IMR-90 (cell line): ENCODE results near the gene DDR1. TPM values are rescaled to one million over a fixed set of nuclear protein-coding genes. Genes with fewer than 3 reads are reported as not detected.

Source experiments
- ATAC-seq: fragments of 200-7000 bp; cut with Tn5 transposase; 2 replicates; pipeline ENCODE4 v1.9.1; 2020; ENCODE audit warnings: low read depth, mild to moderate bottlenecking, moderate library complexity
- BruUV-seq: library from RNA; stranded (reverse); fragments of 400-500 nt; replicated peaks from 2 replicates; lab custom pipeline; 2021; lab: Mats Ljungman, UMichigan
- CTCF ChIA-PET: fragments of 300-600 bp; formaldehyde crosslinking; extraction: SDS; loops from one replicate; lab custom pipeline; 2021; ENCODE audit warnings: antibody characterized with exemption; lab: Yijun Ruan, JAX
- POLR2A ChIA-PET: fragments of 300-600 bp; sonication (Branson Sonifier 250); formaldehyde crosslinking; loops from one replicate; lab custom pipeline; 2022; ENCODE audit warnings: antibody characterized with exemption; ENCODE audit not compliant: unreplicated experiment; lab: Charles Lee
- DNase-seq: peaks from one replicate; pipeline ENCODE4 v3.0.0; 2013
- H2AFZ ChIP-seq: replicated peaks from 2 replicates; pipeline ENCODE3; 2013; ENCODE audit warnings: low read length, mild to moderate bottlenecking; ENCODE audit not compliant: poor library complexity
- H2AK5ac ChIP-seq: 2 replicates; pipeline ENCODE4 v1.6.1; 2013; ENCODE audit warnings: low read depth, low read length, inconsistent platforms
- H2AK9ac ChIP-seq: replicated peaks from 2 replicates; pipeline ENCODE3; 2013; ENCODE audit warnings: mild to moderate bottlenecking, low read depth, low read length, moderate library complexity; ENCODE audit not compliant: poor library complexity
- H2BK120ac ChIP-seq: 2 replicates; pipeline ENCODE4 v1.6.1; 2013; ENCODE audit warnings: low read depth, low read length, inconsistent platforms
- H2BK15ac ChIP-seq: 3 replicates; pipeline ENCODE4 v1.6.1; 2013; ENCODE audit warnings: low read depth, low read length, inconsistent platforms
- H2BK20ac ChIP-seq: 2 replicates; pipeline ENCODE4 v1.6.1; 2013; ENCODE audit warnings: low read depth, mild to moderate bottlenecking, inconsistent platforms, low read length, moderate library complexity
- H2BK5ac ChIP-seq: 2 replicates; pipeline ENCODE4 v1.6.1; 2013; ENCODE audit warnings: mild to moderate bottlenecking, low read depth, low read length, inconsistent platforms; ENCODE audit not compliant: poor library complexity, severe bottlenecking
- H3K14ac ChIP-seq: replicated peaks from 2 replicates; pipeline ENCODE4 v1.6.1; 2013; ENCODE audit warnings: low read depth, low read length, inconsistent platforms
- H3K18ac ChIP-seq: 2 replicates; pipeline ENCODE4 v1.6.1; 2013; ENCODE audit warnings: low read depth, low read length, control low read depth
- H3K23ac ChIP-seq: 2 replicates; pipeline ENCODE4 v1.6.1; 2013; ENCODE audit warnings: low read depth, low read length, inconsistent platforms
- H3K27ac ChIP-seq: 2 replicates; pipeline ENCODE4 v1.5.1; 2013; ENCODE audit warnings: mild to moderate bottlenecking, control low read depth, low read length; ENCODE audit not compliant: insufficient read depth
- H3K27me3 ChIP-seq: 2 replicates; pipeline ENCODE4 v1.6.1; 2013; ENCODE audit warnings: low read length; ENCODE audit not compliant: control insufficient read depth, insufficient read depth
- H3K36me3 ChIP-seq: 2 replicates; pipeline ENCODE4 v1.6.1; 2013; ENCODE audit warnings: low read length, mixed read lengths; ENCODE audit not compliant: control insufficient read depth, insufficient read depth
- H3K4ac ChIP-seq: 2 replicates; pipeline ENCODE4 v1.6.1; 2013; ENCODE audit warnings: low read depth, low read length, inconsistent platforms
- H3K4me1 ChIP-seq: 2 replicates; pipeline ENCODE4 v1.6.1; 2013; ENCODE audit warnings: low read length, mixed read lengths; ENCODE audit not compliant: control insufficient read depth, insufficient read depth
- H3K4me2 ChIP-seq: 2 replicates; pipeline ENCODE4 v1.6.1; 2013; ENCODE audit warnings: low read depth, mild to moderate bottlenecking, control low read depth, low read length, moderate library complexity
- H3K4me3 ChIP-seq: 2 replicates; pipeline ENCODE4 v1.5.1; 2013; ENCODE audit warnings: low read depth, mild to moderate bottlenecking, control low read depth, low read length, moderate library complexity; ENCODE audit not compliant: insufficient read depth
- H3K56ac ChIP-seq: 2 replicates; pipeline ENCODE4 v1.6.1; 2013; ENCODE audit warnings: low read length, inconsistent platforms; ENCODE audit not compliant: insufficient read depth; ENCODE audit errors: extremely low read depth
- H3K79me1 ChIP-seq, 2 experiments: 2 replicates each; pipeline ENCODE4 v1.6.1; 2013; ENCODE audit warnings: low read length in 2 of 2, inconsistent platforms in 1 of 2, low read depth in 1 of 2
- H3K9ac ChIP-seq: 2 replicates; pipeline ENCODE4 v1.6.1; 2013; ENCODE audit warnings: low read depth, low read length, control low read depth
- H3K9me1 ChIP-seq: 2 replicates; pipeline ENCODE4 v1.6.1; 2013; ENCODE audit warnings: low read length, inconsistent platforms; ENCODE audit not compliant: insufficient read depth
- H3K9me3 ChIP-seq: 2 replicates; pipeline ENCODE4 v1.6.1; 2013; ENCODE audit warnings: low read length; ENCODE audit not compliant: control insufficient read depth, insufficient read depth
- H4K20me1 ChIP-seq: 2 replicates; pipeline ENCODE4 v1.6.1; 2013; ENCODE audit warnings: low read length, inconsistent platforms; ENCODE audit not compliant: insufficient read depth
- H4K5ac ChIP-seq: 2 replicates; pipeline ENCODE4 v1.6.1; 2013; ENCODE audit warnings: mild to moderate bottlenecking, low read depth, low read length, control low read depth
- H4K8ac ChIP-seq, 2 experiments: 2 replicates each; pipeline ENCODE4 v1.6.1; 2013; ENCODE audit warnings: low read depth in 2 of 2, low read length in 2 of 2, control low read depth in 1 of 2, inconsistent platforms in 1 of 2
- H4K91ac ChIP-seq: 2 replicates; pipeline ENCODE4 v1.6.1; 2013; ENCODE audit warnings: low read depth, low read length, inconsistent platforms; ENCODE audit not compliant: insufficient read depth
- BHLHE40 ChIP-seq: fragments of 150-350 bp; IDR thresholded peaks from 2 replicates; pipeline ENCODE4 v1.6.1; 2016; ENCODE audit warnings: mild to moderate bottlenecking, low read depth, low read length
- CEBPB ChIP-seq: IDR thresholded peaks from 2 replicates; pipeline ENCODE4 v1.6.1; 2012; ENCODE audit warnings: low read depth, low read length, improper control_type of control experiment
- CHD1 ChIP-seq: IDR thresholded peaks from 2 replicates; pipeline ENCODE4 v1.6.1; 2012; ENCODE audit warnings: low read depth, low read length, improper control_type of control experiment
- CTCF ChIP-seq: conservative IDR thresholded peaks from 2 replicates; pipeline ENCODE4 v1.5.1; 2012; ENCODE audit warnings: mild to moderate bottlenecking, low read depth, low read length, improper control_type of control experiment
- ELK1 ChIP-seq: fragments of 150-350 bp; IDR thresholded peaks from 2 replicates; pipeline ENCODE4 v1.6.1; 2016; ENCODE audit warnings: low read depth, mild to moderate bottlenecking, low read length, moderate library complexity, borderline replicate concordance
- FOS ChIP-seq: fragments of 150-350 bp; IDR thresholded peaks from 2 replicates; pipeline ENCODE4 v1.6.1; 2016; ENCODE audit warnings: low read depth, low read length
- MAFK ChIP-seq: IDR thresholded peaks from 2 replicates; pipeline ENCODE4 v1.6.1; 2012; ENCODE audit warnings: low read depth, low read length, improper control_type of control experiment
- MAZ ChIP-seq: IDR thresholded peaks from 2 replicates; pipeline ENCODE4 v1.6.1; 2012; ENCODE audit warnings: low read depth, mild to moderate bottlenecking, low read length, improper control_type of control experiment, moderate library complexity, borderline replicate concordance
- MXI1 ChIP-seq: IDR thresholded peaks from 2 replicates; pipeline ENCODE4 v1.6.1; 2012; ENCODE audit warnings: low read depth, mild to moderate bottlenecking, low read length, moderate library complexity, borderline replicate concordance
- NFE2L2 ChIP-seq: fragments of 150-350 bp; IDR thresholded peaks from 2 replicates; pipeline ENCODE4 v1.6.1; 2016; ENCODE audit warnings: low read depth, mild to moderate bottlenecking, low read length
- POLR2A ChIP-seq: IDR thresholded peaks from 2 replicates; pipeline ENCODE4 v1.6.1; 2012; ENCODE audit warnings: mild to moderate bottlenecking, low read depth, low read length
- RAD21 ChIP-seq: IDR thresholded peaks from 2 replicates; pipeline ENCODE4 v1.6.1; 2012; ENCODE audit warnings: low read length, improper control_type of control experiment
- RCOR1 ChIP-seq: IDR thresholded peaks from 2 replicates; pipeline ENCODE4 v1.6.1; 2012; ENCODE audit warnings: mild to moderate bottlenecking, low read length, improper control_type of control experiment; ENCODE audit not compliant: insufficient replicate concordance
- RFX5 ChIP-seq: IDR thresholded peaks from 2 replicates; pipeline ENCODE4 v1.8.0; 2012; ENCODE audit warnings: low read depth, mild to moderate bottlenecking, low read length, moderate library complexity
- SMC3 ChIP-seq: fragments of 150-350 bp; IDR thresholded peaks from 2 replicates; pipeline ENCODE4 v1.6.1; 2016; ENCODE audit warnings: low read depth, mild to moderate bottlenecking, antibody characterized with exemption, low read length, moderate library complexity
- USF2 ChIP-seq: fragments of 150-350 bp; IDR thresholded peaks from 2 replicates; pipeline ENCODE4 v1.6.1; 2017; ENCODE audit warnings: mild to moderate bottlenecking, antibody characterized with exemption, low read length, low read depth
- WGBS, 2 experiments: methylation state at CpG; one replicate each; pipeline versions ENCODE4 v1.1.5 to v1.1.7; 2013; ENCODE audit warnings: missing lambda C conversion rate in 2 of 2; ENCODE audit not compliant: insufficient read length in 1 of 2; ENCODE audit errors: extremely low coverage in 2 of 2; 5-methylcytosine and 5-hydroxymethylcytosine counted together
- dilution Hi-C: fragments of 300-500 bp; cut with HindIII; formaldehyde crosslinking; loops from one replicate; pipeline ENCODE4 v1.14.3; 2018; ENCODE audit warnings: low sequenced_read_pairs; ENCODE audit not compliant: unreplicated experiment
- in situ Hi-C: fragments of 300-500 bp; cut with MboI; formaldehyde crosslinking; loops from 3 replicates; pipeline ENCODE4 v1.14.3; 2019; ENCODE audit warnings: low sequenced_read_pairs, inconsistent platforms, mixed read lengths
- intact Hi-C: fragments of 100-400 bp; cut with micrococcal nuclease; formaldehyde crosslinking; loops from 2 replicates; pipeline ENCODE4 v1.10.0; 2022
- polyA plus RNA-seq, 3 experiments: library from polyadenylated mRNA; depleted of rRNA; stranded (reverse); fragments of >200 nt; gene quantifications; 2 replicates each; pipeline ENCODE4 v1.2.3, GENCODE V29; 2012; ENCODE audit warnings: low replicate concordance in 1 of 3
- total RNA-seq: library from RNA; depleted of rRNA; stranded (reverse); fragments of >200 nt; gene quantifications from 2 replicates; pipeline ENCODE4 v1.2.3, GENCODE V29; 2012

The DDR1 gene
- total and polyA plus RNA-seq, 2 of the 4 experiments (the other 2 are of a cell fraction) = 5.6 to 19.6 TPM

GRCh38 chr6:30835576-30835975, 48.7 kb upstream of the DDR1 start:
- Histone ChIP-seq H3K27me3 (peaks cover 15% of the 10 kb centered on the region), H3K4me1 (peaks cover 3% of the 10 kb centered on the region; the same call in 1 of the 2 replicates), H3K56ac (no peak overlapping the region), H2AK5ac (no peak overlapping the region), H3K23ac (no peak overlapping the region), H2BK15ac (no peak overlapping the region), H2BK20ac (no peak overlapping the region), H2BK120ac (no peak overlapping the region), H2AFZ (no peak overlapping the region), H3K4me2 (no peak overlapping the region), H4K8ac (no peak overlapping the region), H4K20me1 (no peaks in the 10 kb centered on the region), H2BK5ac (no peak overlapping the region), H3K79me1 (no peaks in the 10 kb centered on the region), H3K9ac (no peak overlapping the region), H3K14ac (no peak overlapping the region), H3K4ac (no peak overlapping the region), H2AK9ac (no peak overlapping the region), H3K9me3 (no peaks in the 10 kb centered on the region), H4K5ac (no peak overlapping the region), H3K27ac (no peak overlapping the region), H3K9me1 (no peaks in the 10 kb centered on the region), H3K18ac (no peak overlapping the region), H4K91ac (no peak overlapping the region), H3K4me3 (no peak overlapping the region), H3K36me3 (no peaks in the 10 kb centered on the region)
- DNase-seq = no peak
- dilution Hi-C loops = no loop called here
- in situ Hi-C loops = loop anchor here (5.0 kb wide), 1 partner anchor 37 kb away; no protein-coding TSS in a partner anchor
- intact Hi-C loops = no loop called here
- ATAC-seq = no peak
- TF ChIP-seq ELK1 = no peak
- TF ChIP-seq MAFK = no peak
- TF ChIP-seq CEBPB = no peak
- no peak for TF ChIP-seq SMC3
- no peak for TF ChIP-seq RCOR1
- TF ChIP-seq RAD21 = no peak
- no peak for TF ChIP-seq FOS
- no peak for TF ChIP-seq MAZ
- no peak for TF ChIP-seq CTCF
- no peak for TF ChIP-seq RFX5
- TF ChIP-seq MXI1 = no peak
- TF ChIP-seq CHD1 = no peak
- TF ChIP-seq USF2 = no peak
- TF ChIP-seq NFE2L2 = no peak
- TF ChIP-seq BHLHE40 = no peak
- TF ChIP-seq POLR2A = no peak
- no TSS peak for BruUV-seq
- ChIA-PET CTCF (interaction anchor here (0.7 to 1.4 kb wide), 3 partner anchors 80 to 235 kb away, joined by 3 to 5 read pairs (median 3); no protein-coding TSS in a partner anchor), POLR2A (no interaction called here)
- WGBS, 2 experiments = 100% methylated on average over 2 of the region's 3 CpGs; no CpG with 5 or more reads in 1 of the 2 experiments
